GM12878 (cell line): ENCODE results near the gene KIRREL1. TPM values are rescaled to one million over a fixed set of nuclear protein-coding genes. Genes with fewer than 3 reads are reported as not detected.

Experiments used
- ASH2L ChIP-seq: fragments of 300-600, 200-600 bp; sonication (generic); IDR thresholded peaks from 2 replicates; pipeline ENCODE4 v1.6.1; 2017; ENCODE audit warnings: low read depth, mild to moderate bottlenecking, borderline replicate concordance
- BHLHE40 ChIP-seq, 2 experiments: fragments of 450-650 bp in 1 of 2; IDR thresholded peaks; 2 replicates each; pipeline ENCODE4 v1.6.1; 2011 to 2017; ENCODE audit warnings: low read depth in 2 of 2, borderline replicate concordance in 1 of 2, improper control_type of control experiment in 1 of 2, low read length in 1 of 2, mild to moderate bottlenecking in 1 of 2
- MYC ChIP-seq: IDR thresholded peaks from 2 replicates; pipeline ENCODE4 v1.6.1; 2011; ENCODE audit warnings: mild to moderate bottlenecking, low read length, moderate library complexity, inconsistent platforms; ENCODE audit not compliant: insufficient read depth, insufficient replicate concordance, insufficient read length, severe bottlenecking
- SREBF1 ChIP-seq: IDR thresholded peaks from 2 replicates; pipeline ENCODE4 v1.6.1; 2012; ENCODE audit warnings: mild to moderate bottlenecking, low read length
- polyA plus RNA-seq, 11 experiments: library from polyadenylated mRNA; depleted of rRNA in 4 of 11; unstranded in 6 of 11; stranded (reverse) in 5 of 11; fragments of >200 nt; fragmentation: Nextera tagmentation in 4 of 11; fragmentation: Illumina TruSeq in 1 of 11; extraction: Ambion mirVana in 4 of 11; extraction: Trizol in 1 of 11; gene quantifications; 1 replicate in 1 of 11; 2 replicates in 10 of 11; pipeline versions ENCODE4 v1.2.1 to v1.2.3, GENCODE V29; 2011 to 2016; ENCODE audit warnings: inconsistent platforms in 2 of 11, missing spikeins in 2 of 11, low read depth in 1 of 11
- total RNA-seq, 4 experiments: library from RNA; depleted of rRNA in 3 of 4; stranded (reverse); fragments of >200 nt in 3 of 4; fragmentation: Illumina TruSeq in 1 of 4; extraction: Trizol in 1 of 4; gene quantifications; 2 replicates each; pipeline versions ENCODE4 v1.2.1 to v1.2.3, GENCODE V29; 2013 to 2021
- TF ChIP-seq, protein P1 (sequence below): IDR thresholded peaks from 2 replicates; pipeline ENCODE4 v1.6.1; 2011; ENCODE audit warnings: borderline replicate concordance, low read depth, mild to moderate bottlenecking, moderate library complexity, low read length; ENCODE audit not compliant: insufficient read depth, poor library complexity, severe bottlenecking
- TF ChIP-seq, protein P2 (sequence below): fragments of 450-650 bp; IDR thresholded peaks from 2 replicates; pipeline ENCODE4 v1.6.1; 2016; ENCODE audit warnings: mild to moderate bottlenecking, moderate library complexity, borderline replicate concordance
- TF ChIP-seq, protein P3 (sequence below): fragments of 450-650 bp; IDR thresholded peaks from 2 replicates; pipeline ENCODE4 v1.6.1; 2017; ENCODE audit warnings: mild to moderate bottlenecking
- TF ChIP-seq, protein P4 (sequence below): fragments of 450-650 bp; formaldehyde crosslinking; IDR thresholded peaks from 2 replicates; pipeline ENCODE4 v1.4.0; 2020; ENCODE audit warnings: mild to moderate bottlenecking, moderate library complexity
- TF ChIP-seq, protein P5 (sequence below): fragments of 450-650 bp; conservative IDR thresholded peaks from 2 replicates; pipeline ENCODE4 v1.6.1; 2017; ENCODE audit warnings: mild to moderate bottlenecking, moderate library complexity

Gene KIRREL1
- total and polyA plus RNA-seq, 10 of the 15 experiments (the other 5 are each of a cell fraction or from before 2014, with no cell fraction given) = 0.15 TPM; not detected in 9

DNA sequence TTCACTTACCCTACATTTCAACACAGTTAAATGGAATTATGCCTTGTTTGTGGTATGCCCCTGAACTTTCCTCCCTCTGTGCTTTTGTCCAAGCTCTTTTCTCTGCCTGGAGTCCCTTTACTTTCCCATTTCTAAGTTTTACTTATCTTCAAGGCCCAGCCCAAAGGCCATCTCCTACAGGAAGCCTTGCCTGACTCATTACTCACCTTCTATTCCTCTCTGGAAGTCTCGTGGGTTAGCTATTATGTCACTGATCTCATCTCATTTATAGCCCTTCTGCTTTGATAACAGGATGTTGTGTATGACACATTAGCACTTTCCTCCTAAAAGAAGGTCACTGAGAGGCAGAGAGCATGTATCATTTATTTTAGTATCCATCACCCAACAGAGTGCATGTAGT, 108.5 kb downstream of the KIRREL1 start (continued):
- TF ChIP-seq, protein P1, sequence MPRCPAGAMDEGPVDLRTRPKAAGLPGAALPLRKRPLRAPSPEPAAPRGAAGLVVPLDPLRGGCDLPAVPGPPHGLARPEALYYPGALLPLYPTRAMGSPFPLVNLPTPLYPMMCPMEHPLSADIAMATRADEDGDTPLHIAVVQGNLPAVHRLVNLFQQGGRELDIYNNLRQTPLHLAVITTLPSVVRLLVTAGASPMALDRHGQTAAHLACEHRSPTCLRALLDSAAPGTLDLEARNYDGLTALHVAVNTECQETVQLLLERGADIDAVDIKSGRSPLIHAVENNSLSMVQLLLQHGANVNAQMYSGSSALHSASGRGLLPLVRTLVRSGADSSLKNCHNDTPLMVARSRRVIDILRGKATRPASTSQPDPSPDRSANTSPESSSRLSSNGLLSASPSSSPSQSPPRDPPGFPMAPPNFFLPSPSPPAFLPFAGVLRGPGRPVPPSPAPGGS = no peak
- no peak for TF ChIP-seq BHLHE40 (IDR thresholded peaks at IDR 0.05; ENCODE audit: borderline replicate concordance in 1 of 2, low read depth in 2 of 2, low read length in 1 of 2)
- no peak for TF ChIP-seq ASH2L
- TF ChIP-seq, protein P2, sequence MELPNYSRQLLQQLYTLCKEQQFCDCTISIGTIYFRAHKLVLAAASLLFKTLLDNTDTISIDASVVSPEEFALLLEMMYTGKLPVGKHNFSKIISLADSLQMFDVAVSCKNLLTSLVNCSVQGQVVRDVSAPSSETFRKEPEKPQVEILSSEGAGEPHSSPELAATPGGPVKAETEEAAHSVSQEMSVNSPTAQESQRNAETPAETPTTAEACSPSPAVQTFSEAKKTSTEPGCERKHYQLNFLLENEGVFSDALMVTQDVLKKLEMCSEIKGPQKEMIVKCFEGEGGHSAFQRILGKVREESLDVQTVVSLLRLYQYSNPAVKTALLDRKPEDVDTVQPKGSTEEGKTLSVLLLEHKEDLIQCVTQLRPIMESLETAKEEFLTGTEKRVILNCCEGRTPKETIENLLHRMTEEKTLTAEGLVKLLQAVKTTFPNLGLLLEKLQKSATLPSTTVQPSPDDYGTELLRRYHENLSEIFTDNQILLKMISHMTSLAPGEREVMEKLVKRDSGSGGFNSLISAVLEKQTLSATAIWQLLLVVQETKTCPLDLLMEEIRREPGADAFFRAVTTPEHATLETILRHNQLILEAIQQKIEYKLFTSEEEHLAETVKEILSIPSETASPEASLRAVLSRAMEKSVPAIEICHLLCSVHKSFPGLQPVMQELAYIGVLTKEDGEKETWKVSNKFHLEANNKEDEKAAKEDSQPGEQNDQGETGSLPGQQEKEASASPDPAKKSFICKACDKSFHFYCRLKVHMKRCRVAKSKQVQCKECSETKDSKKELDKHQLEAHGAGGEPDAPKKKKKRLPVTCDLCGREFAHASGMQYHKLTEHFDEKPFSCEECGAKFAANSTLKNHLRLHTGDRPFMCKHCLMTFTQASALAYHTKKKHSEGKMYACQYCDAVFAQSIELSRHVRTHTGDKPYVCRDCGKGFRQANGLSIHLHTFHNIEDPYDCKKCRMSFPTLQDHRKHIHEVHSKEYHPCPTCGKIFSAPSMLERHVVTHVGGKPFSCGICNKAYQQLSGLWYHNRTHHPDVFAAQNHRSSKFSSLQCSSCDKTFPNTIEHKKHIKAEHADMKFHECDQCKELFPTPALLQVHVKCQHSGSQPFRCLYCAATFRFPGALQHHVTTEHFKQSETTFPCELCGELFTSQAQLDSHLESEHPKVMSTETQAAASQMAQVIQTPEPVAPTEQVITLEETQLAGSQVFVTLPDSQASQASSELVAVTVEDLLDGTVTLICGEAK = no peak
- TF ChIP-seq, protein P3, sequence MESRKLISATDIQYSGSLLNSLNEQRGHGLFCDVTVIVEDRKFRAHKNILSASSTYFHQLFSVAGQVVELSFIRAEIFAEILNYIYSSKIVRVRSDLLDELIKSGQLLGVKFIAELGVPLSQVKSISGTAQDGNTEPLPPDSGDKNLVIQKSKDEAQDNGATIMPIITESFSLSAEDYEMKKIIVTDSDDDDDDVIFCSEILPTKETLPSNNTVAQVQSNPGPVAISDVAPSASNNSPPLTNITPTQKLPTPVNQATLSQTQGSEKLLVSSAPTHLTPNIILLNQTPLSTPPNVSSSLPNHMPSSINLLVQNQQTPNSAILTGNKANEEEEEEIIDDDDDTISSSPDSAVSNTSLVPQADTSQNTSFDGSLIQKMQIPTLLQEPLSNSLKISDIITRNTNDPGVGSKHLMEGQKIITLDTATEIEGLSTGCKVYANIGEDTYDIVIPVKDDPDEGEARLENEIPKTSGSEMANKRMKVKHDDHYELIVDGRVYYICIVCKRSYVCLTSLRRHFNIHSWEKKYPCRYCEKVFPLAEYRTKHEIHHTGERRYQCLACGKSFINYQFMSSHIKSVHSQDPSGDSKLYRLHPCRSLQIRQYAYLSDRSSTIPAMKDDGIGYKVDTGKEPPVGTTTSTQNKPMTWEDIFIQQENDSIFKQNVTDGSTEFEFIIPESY = no peak
- TF ChIP-seq, protein P4, sequence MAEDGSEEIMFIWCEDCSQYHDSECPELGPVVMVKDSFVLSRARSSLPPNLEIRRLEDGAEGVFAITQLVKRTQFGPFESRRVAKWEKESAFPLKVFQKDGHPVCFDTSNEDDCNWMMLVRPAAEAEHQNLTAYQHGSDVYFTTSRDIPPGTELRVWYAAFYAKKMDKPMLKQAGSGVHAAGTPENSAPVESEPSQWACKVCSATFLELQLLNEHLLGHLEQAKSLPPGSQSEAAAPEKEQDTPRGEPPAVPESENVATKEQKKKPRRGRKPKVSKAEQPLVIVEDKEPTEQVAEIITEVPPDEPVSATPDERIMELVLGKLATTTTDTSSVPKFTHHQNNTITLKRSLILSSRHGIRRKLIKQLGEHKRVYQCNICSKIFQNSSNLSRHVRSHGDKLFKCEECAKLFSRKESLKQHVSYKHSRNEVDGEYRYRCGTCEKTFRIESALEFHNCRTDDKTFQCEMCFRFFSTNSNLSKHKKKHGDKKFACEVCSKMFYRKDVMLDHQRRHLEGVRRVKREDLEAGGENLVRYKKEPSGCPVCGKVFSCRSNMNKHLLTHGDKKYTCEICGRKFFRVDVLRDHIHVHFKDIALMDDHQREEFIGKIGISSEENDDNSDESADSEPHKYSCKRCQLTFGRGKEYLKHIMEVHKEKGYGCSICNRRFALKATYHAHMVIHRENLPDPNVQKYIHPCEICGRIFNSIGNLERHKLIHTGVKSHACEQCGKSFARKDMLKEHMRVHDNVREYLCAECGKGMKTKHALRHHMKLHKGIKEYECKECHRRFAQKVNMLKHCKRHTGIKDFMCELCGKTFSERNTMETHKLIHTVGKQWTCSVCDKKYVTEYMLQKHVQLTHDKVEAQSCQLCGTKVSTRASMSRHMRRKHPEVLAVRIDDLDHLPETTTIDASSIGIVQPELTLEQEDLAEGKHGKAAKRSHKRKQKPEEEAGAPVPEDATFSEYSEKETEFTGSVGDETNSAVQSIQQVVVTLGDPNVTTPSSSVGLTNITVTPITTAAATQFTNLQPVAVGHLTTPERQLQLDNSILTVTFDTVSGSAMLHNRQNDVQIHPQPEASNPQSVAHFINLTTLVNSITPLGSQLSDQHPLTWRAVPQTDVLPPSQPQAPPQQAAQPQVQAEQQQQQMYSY (CRISPR knock-in tag) = no peak
- TF ChIP-seq, protein P5, sequence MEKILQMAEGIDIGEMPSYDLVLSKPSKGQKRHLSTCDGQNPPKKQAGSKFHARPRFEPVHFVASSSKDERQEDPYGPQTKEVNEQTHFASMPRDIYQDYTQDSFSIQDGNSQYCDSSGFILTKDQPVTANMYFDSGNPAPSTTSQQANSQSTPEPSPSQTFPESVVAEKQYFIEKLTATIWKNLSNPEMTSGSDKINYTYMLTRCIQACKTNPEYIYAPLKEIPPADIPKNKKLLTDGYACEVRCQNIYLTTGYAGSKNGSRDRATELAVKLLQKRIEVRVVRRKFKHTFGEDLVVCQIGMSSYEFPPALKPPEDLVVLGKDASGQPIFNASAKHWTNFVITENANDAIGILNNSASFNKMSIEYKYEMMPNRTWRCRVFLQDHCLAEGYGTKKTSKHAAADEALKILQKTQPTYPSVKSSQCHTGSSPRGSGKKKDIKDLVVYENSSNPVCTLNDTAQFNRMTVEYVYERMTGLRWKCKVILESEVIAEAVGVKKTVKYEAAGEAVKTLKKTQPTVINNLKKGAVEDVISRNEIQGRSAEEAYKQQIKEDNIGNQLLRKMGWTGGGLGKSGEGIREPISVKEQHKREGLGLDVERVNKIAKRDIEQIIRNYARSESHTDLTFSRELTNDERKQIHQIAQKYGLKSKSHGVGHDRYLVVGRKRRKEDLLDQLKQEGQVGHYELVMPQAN = no peak
- TF ChIP-seq SREBF1 = no peak
- no peak for TF ChIP-seq MYC
